Measurements from ENCODE around the gene DUXB. TPM values are rescaled to one million over a fixed set of nuclear protein-coding genes. Genes with fewer than 3 reads are reported as not detected.

Gene DUXB
- total RNA-seq, 1 donor from 2014 or later, result not detected

GRCh38 chr16:75726390-75726789, 25.1 kb upstream of the DUXB start, which contains the start of gene CPHXL:
Gene CPHXL (minus strand): TSS chr16:75726490. CDS start chr16:75726442, 48 bp downstream.
- Mint-ChIP-seq H3K36me3 (ENCODE audit: low read depth, unreplicated experiment) (no peaks in the 10 kb centered on the region), H3K4me1 (ENCODE audit: low read depth, unreplicated experiment) (no peaks in the 10 kb centered on the region), H3K4me3 (ENCODE audit: unreplicated experiment) (no peak within 1 kb of the TSS), H3K9me3 (ENCODE audit: unreplicated experiment) (peaks cover 6% of the 10 kb centered on the region), H3K27me3 (ENCODE audit: low read depth, unreplicated experiment) (no peaks in the 10 kb centered on the region), H3K27ac (ENCODE audit: unreplicated experiment) (no peak within 1 kb of the TSS)
- DNase-seq (ENCODE audit: low read depth) (no peak), FAIRE-seq (no peak)
- Histone ChIP-seq H3K79me2 (ENCODE audit: insufficient read depth, low read length) (no peaks in the 10 kb centered on the region), H3K27ac (ENCODE audit: low read depth, low read length) (no peak within 1 kb of the TSS), H2AFZ (ENCODE audit: low read depth, low read length) (no peak within 1 kb of the TSS), H3K9me3 (ENCODE audit: insufficient read depth, low read depth, low read length) (no peaks in the 10 kb centered on the region), H3K4me3 (ENCODE audit: insufficient read depth, low read depth, low read length) (no peak within 1 kb of the TSS), H3K4me2 (ENCODE audit: low read length) (no peak within 1 kb of the TSS), H3K4me1 (ENCODE audit: insufficient read depth, low read length) (no peaks in the 10 kb centered on the region), H3K36me3 (ENCODE audit: insufficient read depth, low read length) (no peaks in the 10 kb centered on the region), H3K9ac (ENCODE audit: low read length) (no peak within 1 kb of the TSS), H4K20me1 (ENCODE audit: insufficient read depth, low read length) (no peaks in the 10 kb centered on the region), H3K27me3 (ENCODE audit: insufficient read depth, low read length) (no peaks in the 10 kb centered on the region)
- TF ChIP-seq, protein P1, sequence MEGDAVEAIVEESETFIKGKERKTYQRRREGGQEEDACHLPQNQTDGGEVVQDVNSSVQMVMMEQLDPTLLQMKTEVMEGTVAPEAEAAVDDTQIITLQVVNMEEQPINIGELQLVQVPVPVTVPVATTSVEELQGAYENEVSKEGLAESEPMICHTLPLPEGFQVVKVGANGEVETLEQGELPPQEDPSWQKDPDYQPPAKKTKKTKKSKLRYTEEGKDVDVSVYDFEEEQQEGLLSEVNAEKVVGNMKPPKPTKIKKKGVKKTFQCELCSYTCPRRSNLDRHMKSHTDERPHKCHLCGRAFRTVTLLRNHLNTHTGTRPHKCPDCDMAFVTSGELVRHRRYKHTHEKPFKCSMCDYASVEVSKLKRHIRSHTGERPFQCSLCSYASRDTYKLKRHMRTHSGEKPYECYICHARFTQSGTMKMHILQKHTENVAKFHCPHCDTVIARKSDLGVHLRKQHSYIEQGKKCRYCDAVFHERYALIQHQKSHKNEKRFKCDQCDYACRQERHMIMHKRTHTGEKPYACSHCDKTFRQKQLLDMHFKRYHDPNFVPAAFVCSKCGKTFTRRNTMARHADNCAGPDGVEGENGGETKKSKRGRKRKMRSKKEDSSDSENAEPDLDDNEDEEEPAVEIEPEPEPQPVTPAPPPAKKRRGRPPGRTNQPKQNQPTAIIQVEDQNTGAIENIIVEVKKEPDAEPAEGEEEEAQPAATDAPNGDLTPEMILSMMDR (IDR thresholded peaks at IDR 0.05; ENCODE audit: insufficient read depth, low read depth, low read length), result no peak

DNA sequence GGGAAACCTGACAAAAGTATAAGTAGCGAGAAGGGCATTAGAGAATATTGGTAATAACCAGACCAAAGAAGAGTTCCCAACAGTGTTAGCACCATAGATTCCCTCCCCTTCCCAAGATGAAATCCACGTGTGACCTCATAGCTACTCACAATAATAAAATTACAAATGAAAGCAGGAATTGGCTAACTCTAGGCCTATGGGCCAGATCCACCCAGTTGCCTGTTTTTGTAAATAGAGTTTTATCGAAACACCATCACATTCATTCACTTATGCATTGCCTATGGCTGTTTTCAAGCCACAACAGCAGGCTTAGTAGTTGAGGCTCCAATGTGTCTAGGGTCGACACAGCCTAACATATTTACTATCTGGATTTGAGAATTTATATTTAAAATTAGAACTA, 17.2 kb upstream of the DUXB start:
- no peaks in the 10 kb centered on the region for H3K36me3 ChIP-seq (ENCODE audit: insufficient read depth, low read length)
- no peaks in the 10 kb centered on the region for H4K20me1 ChIP-seq (ENCODE audit: insufficient read depth, low read length)
- Mint-ChIP-seq H3K27me3 (ENCODE audit: low read depth, unreplicated experiment) (peaks cover 3% of the 10 kb centered on the region), H3K9me3 (ENCODE audit: unreplicated experiment) (peaks cover 18% of the 10 kb centered on the region), H3K4me3 (ENCODE audit: unreplicated experiment) (no peak overlapping the region), H3K27ac (ENCODE audit: unreplicated experiment) (no peak overlapping the region), H3K4me1 (ENCODE audit: low read depth, unreplicated experiment) (no peaks in the 10 kb centered on the region), H3K36me3 (ENCODE audit: low read depth, unreplicated experiment) (no peaks in the 10 kb centered on the region)
- H3K27me3 ChIP-seq (ENCODE audit: insufficient read depth, low read length), result no peaks in the 10 kb centered on the region
- H3K9ac ChIP-seq (ENCODE audit: low read length), result no peak overlapping the region
- H3K9me3 ChIP-seq (ENCODE audit: insufficient read depth, low read depth, low read length), result no peaks in the 10 kb centered on the region
- FAIRE-seq (no peak), DNase-seq (ENCODE audit: low read depth) (no peak)
- H2AFZ ChIP-seq (ENCODE audit: low read depth, low read length), result no peak overlapping the region
- H3K4me2 ChIP-seq (ENCODE audit: low read length), result no peak overlapping the region
- no peaks in the 10 kb centered on the region for H3K79me2 ChIP-seq (ENCODE audit: insufficient read depth, low read length)
- no peak for TF ChIP-seq EZH2 (IDR thresholded peaks at IDR 0.05; ENCODE audit: insufficient read depth, low read length)
- TF ChIP-seq, protein P1 (IDR thresholded peaks at IDR 0.05; ENCODE audit: insufficient read depth, low read depth, low read length), result no peak
- H3K4me1 ChIP-seq (ENCODE audit: insufficient read depth, low read length), result no peaks in the 10 kb centered on the region
- no peak overlapping the region for H3K4me3 ChIP-seq (ENCODE audit: insufficient read depth, low read depth, low read length)
- H3K27ac ChIP-seq (ENCODE audit: low read depth, low read length), result no peak overlapping the region

DNA sequence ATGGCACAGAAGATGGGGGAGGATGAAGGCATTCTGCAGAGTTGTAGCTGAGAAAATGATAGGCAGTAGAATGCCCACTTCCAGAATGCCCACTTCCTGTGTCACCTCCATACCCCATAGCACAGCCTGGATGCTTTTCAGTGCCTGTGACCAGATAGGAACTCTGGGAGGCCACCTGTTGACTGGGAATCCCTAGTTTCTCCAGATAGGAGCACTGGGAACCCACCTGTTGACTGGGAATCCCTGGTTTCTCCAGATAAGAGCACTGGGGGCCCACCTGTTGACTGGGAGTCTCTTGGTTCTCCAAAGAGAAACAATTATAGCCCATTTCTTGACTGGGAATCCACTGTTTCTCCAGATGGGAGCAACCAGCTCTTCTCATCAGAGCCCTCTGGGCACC, 13.4 kb upstream of the DUXB start:
- no peaks in the 10 kb centered on the region for H3K79me2 ChIP-seq (ENCODE audit: insufficient read depth, low read length)
- H3K9ac ChIP-seq (ENCODE audit: low read length), result no peak overlapping the region
- no peak for FAIRE-seq
- H3K36me3 ChIP-seq (ENCODE audit: insufficient read depth, low read length), result no peaks in the 10 kb centered on the region
- H3K9me3 ChIP-seq (ENCODE audit: insufficient read depth, low read depth, low read length), result peaks cover under 1% of the 10 kb centered on the region
- Mint-ChIP-seq H3K36me3 (ENCODE audit: low read depth, unreplicated experiment) (no peaks in the 10 kb centered on the region), H3K27ac (ENCODE audit: unreplicated experiment) (no peak overlapping the region), H3K9me3 (ENCODE audit: unreplicated experiment) (peaks cover 17% of the 10 kb centered on the region), H3K4me1 (ENCODE audit: low read depth, unreplicated experiment) (no peaks in the 10 kb centered on the region), H3K4me3 (ENCODE audit: unreplicated experiment) (no peak overlapping the region), H3K27me3 (ENCODE audit: low read depth, unreplicated experiment) (peaks cover 8% of the 10 kb centered on the region)
- TF ChIP-seq, protein P1 (IDR thresholded peaks at IDR 0.05; ENCODE audit: insufficient read depth, low read depth, low read length), result no peak
- no peak for TF ChIP-seq EZH2 (IDR thresholded peaks at IDR 0.05; ENCODE audit: insufficient read depth, low read length)
- no peak overlapping the region for H3K4me2 ChIP-seq (ENCODE audit: low read length)
- no peak overlapping the region for H2AFZ ChIP-seq (ENCODE audit: low read depth, low read length)
- no peak for DNase-seq (ENCODE audit: low read depth)
- H3K4me3 ChIP-seq (ENCODE audit: insufficient read depth, low read depth, low read length), result no peak overlapping the region
- no peaks in the 10 kb centered on the region for H3K27me3 ChIP-seq (ENCODE audit: insufficient read depth, low read length)
- H3K4me1 ChIP-seq (ENCODE audit: insufficient read depth, low read length), result no peaks in the 10 kb centered on the region
- H4K20me1 ChIP-seq (ENCODE audit: insufficient read depth, low read length), result no peaks in the 10 kb centered on the region
- no peak overlapping the region for H3K27ac ChIP-seq (ENCODE audit: low read depth, low read length)
